HG03025 (cell line): ENCODE data around the gene MAP2K4.
A peak's percentile ranks its signal among the peaks of the same experiment; 100 is the strongest.
"Not testable (repeated sequence)": the region's sequence is repeated elsewhere in the genome, so short reads cannot be mapped to it uniquely, and the experiment has no call there.

ENCODE experiments used
- ATAC-seq: cut with Tn5 transposase; IDR thresholded peaks from one replicate; pipeline ENCODE4 v1.9.1; 2021; ENCODE audit warnings: mild to moderate bottlenecking, moderate library complexity; ENCODE audit not compliant: unreplicated experiment, low FRiP score

Gene MAP2K4

DNA sequence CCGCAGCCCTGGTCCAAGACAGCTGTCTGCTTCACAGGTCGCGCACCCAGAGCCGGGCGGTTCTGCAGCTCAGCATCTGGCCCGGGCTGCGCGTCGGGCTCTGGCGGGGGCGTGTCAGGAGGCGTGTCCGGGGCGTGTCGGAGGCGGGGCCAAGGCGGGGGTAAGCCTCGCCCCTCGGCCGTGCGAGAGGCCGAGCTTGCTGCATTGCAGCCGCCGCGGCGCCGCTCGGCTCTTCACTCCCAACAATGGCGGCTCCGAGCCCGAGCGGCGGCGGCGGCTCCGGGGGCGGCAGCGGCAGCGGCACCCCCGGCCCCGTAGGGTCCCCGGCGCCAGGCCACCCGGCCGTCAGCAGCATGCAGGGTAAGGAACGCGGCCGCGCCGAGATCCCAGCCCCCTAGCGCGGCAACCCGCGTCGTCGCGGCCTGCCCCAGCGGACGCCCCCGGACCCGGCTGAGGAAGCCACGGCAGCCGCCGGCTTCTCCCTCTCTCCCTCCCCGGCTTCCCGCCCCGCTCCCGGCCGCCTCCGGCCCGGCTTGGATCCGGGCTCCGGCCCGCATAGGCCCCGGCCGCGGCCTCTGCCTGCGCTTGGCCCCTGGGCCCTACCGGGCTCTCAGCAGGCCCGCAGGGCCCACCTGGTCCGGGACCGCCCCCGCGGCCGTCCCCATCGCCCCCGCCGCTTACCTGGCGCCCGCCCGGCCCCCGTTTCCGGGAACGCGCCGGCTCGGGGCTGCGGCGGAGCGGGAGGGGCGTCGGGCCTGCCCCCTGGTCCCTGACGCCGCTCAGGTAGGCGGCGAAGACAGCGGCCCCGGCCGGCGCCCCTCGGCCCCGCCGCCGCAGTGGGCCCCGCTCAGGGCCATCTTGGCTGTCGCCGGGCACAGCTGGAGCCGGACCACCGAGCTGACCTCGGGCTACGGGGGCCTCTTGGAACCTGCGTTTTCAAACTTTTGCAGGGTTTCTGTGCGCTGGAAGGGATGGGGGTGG is at the start of gene MAP2K4:
Gene MAP2K4 (plus strand): TSS at position 236 of the 981 bp plus-strand sequence. CDS start 10 bp downstream, at position 246.
- peak; percentile 83 for ATAC-seq

DNA sequence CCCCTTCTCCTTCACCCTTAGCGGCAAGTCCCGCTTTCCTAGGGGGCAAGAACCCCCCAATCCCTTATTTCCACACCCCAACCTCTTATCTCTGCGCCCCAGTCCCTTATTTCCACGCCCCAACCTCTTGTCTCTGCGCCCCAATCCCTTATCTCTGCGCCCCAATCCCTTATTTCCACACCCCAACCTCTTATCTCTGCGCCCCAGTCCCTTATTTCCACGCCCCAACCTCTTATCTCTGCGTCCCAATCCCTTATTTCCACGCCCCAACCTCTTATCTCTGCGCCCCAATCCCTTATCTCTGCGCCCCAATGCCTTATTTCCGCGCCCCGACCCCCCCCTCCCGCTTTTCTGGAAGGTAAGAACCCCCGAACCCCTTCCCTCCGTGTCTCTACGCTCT is 47.9 kb upstream of the MAP2K4 start:
- ATAC-seq, result not testable (repeated sequence)

- no peak for ATAC-seq
These were observed 40.9 kb upstream of the MAP2K4 start for GRCh38 chr17:11979795-11980194.

DNA sequence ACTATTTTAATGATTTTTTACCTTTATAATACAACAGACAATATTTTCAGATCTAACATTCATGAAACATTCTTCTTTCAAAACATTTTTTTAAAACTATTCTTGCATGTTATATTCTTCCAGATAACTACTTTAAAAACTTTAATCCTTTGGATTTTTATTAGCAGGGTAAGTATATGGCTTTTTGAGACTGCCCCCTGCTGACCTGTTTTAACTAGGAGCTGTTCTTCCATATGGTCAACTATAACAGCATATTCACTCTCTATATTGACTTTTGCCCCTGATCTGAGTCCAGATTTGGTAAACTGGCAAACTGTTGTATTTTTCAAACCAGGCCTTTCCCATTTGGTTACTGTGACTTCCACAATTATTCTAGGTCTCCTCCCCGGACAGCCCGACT is 39.9 kb upstream of the MAP2K4 start:
- no peak for ATAC-seq

- ATAC-seq, result no peak
These were observed 38.8 kb upstream of the MAP2K4 start for GRCh38 chr17:11981862-11982261.

GRCh38 chr17:11986179-11986941 is 34.3 kb upstream of the MAP2K4 start:
- ATAC-seq, result no peak

DNA sequence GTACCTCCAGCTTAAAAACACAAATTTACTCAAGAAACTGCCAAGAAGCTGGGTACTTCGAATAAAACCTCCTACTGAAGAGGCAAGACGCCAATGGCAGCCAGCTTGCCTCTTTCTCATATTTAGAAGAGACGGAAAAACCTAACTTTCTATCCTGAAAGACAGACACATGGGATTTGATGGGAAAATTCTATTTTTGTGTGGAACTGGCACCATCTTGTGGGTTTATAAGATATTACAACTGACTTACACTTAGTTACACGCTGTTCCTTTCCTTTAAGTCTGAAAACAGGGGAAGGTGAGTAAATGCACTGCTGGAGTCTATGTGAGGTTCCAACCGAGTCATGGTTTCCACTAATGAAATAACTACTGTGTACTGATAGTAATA is 33.7 kb upstream of the MAP2K4 start:
- no peak for ATAC-seq

- ATAC-seq, result no peak
These were observed 30.2 kb upstream of the MAP2K4 start for GRCh38 chr17:11990363-11990983.

GRCh38 chr17:11991461-11991860 is 29.2 kb upstream of the MAP2K4 start:
- ATAC-seq, result no peak

DNA sequence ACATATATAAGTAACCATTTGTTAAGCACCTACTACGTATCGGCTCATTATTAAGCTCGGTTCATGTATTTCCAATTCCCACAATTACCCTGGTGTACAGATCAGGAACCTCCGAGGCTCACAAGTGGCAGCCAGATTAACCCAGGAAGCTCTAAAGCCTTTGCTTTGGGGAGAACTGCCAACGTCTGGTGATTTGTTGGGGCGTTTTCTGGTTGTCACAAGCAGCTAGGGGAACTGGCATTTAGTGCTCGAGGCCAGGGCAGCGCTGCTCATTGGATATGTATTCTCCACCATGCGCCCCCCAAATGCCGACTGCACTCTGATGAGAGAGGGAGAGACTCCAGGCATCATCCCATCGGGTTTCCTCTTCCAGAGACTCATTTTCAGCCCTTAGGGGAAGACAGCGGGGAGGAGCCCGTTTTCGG is 23.9 kb upstream of the MAP2K4 start:
- ATAC-seq, result peak; percentile 37

DNA sequence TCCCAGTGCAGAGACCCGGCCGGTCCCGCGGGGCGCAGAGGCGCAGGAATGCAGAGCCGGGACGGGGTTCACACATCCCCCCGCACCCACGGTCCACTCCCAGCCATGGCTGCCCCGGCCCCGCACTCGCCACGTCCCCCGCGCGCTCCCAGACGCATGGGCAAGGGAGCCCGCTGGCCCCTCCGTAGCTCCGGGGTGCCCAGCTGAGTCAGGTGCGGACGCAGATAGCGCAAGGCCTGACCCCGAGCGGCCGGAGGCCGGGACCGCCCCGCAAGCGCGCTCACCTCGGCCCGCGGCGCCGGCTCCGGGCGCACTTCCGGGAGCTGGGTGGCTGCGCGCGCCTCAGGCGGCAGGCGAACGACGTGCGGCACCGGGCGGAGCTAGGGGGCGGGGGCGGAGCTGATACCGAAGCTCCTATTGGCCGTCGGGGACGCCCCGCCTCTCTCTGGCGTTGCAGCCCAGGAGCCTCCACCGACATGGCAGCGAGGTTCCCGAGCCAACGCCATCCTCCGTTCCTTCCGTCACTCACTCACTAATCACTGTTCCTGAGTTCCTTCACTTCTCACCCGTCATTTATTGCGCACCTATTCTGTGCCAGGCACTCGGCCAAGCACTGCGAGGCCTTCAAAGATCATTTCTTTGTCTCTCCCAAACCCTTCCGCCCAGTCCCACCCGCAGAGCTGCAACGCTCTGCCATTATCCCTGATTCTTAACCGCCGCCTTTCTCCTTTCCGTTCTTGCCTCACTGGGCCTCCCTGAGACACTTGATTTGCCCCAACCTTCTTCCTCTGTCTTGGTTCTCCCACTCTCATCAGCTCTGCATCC is 23.3 kb upstream of the MAP2K4 start, which contains the start of gene ZNF18:
Gene ZNF18 (minus strand): TSS at position 329 of the 825 bp plus-strand sequence. CDS start 4,646 bp downstream, outside the sequence.
- ATAC-seq, result peak; percentile 93

DNA sequence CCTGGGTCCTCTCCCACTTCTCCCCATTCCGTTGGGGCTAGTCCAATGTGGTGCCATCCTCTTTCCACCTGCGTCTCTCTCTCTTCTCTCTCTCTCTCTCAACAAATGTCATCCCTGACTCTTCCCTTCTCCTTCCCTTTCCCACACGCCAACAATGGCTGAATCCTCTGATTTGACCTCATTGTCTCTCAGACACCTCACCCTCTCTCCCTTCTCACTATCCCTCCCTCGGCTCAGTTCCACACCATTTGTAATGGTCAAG is 22.8 kb upstream of the MAP2K4 start:
- ATAC-seq, result no peak

GRCh38 chr17:11999696-12000095 is 21.0 kb upstream of the MAP2K4 start:
- ATAC-seq, result no peak

DNA sequence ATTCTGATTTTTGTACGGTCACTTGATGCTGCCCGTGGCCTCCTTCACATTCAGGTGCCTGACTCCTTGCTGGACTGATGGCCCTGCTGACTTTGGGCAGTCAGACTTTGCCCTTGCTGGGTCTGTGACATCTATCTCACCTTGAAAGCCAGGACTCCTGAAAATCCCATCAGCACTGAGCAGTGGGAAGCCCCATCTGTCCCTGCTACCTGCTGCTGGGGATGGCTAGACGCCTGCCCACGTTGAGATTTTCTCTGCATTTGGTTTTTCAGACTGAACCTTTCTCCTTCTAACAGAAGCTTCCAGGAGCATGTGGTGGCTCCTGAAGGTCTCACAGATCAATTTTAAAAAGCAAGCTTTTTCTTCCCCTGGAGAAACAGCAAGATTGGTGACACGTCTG is 13.2 kb upstream of the MAP2K4 start:
- no peak for ATAC-seq

DNA sequence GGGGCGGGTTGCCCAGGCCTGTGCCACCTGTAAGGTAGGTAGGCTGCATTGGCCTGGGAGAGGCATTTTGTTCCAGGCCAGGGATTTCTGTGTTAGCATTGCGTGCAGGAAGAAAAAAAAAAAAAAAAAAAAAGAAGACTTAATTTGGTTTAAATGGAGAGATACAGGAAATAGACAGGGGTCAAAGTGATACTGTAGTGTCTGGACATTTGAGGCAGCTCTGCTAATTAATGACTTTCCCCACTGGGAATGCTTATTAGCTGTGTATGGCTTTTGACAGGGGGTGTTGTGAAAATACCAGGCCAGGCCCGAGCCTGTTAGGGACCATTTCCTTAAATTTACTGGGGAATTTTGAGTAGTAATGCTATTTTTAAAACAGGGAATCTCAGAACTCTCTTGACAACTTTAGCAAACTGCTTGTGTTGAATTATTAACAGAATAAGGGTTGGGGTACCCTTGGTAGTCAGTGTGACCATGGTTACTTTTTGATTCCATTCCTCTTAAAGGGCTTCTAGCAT is 1.0 kb downstream of the MAP2K4 start:
- ATAC-seq, result no peak

DNA sequence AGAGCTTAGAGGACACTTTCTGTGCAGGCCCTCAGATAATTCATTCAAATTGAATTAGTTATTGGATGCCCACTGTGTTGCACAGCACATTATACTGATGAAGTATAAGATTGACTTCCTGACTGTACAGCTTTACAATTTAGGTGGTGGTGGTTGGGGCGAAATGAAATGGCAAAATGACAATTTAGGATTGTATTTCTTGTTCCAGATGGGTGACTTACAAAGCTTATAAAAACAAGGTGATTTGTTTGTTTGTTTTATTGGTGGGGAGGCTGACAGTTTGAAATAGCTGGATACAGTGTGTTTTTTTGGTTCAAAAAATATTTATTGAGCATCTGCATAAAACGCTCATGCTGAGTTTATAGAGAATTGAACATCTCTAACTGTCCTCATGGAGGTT is 1.6 kb downstream of the MAP2K4 start:
- no peak for ATAC-seq

GRCh38 chr17:12024327-12024726 is 3.6 kb downstream of the MAP2K4 start:
- ATAC-seq, result no peak

GRCh38 chr17:12027658-12028057 is 7.0 kb downstream of the MAP2K4 start:
- ATAC-seq, result no peak

DNA sequence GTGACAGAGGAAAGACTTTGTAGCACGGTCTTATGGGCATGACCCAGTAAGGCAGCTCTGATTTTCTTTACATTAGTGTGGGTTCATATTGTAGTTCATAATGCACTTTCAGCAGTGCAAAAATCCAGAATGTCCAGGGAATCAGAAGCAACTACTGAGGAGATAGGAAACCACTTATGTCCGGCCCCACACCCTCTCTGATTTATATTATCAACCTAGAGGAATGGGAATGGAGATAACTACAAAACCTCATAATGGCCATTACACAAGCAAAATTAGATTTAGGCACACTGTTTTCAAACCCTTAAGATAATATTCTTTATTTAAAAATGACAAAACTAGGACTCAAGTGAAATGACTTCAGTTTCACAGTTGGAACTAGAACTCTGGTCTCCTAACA is 7.9 kb downstream of the MAP2K4 start:
- no peak for ATAC-seq

- no peak for ATAC-seq
These were observed 13.9 kb downstream of the MAP2K4 start for GRCh38 chr17:12034538-12034937.
